Vagina (tissue), 2 donors: Measurements from ENCODE around the gene HOXB3. TPM values are rescaled to one million over a fixed set of nuclear protein-coding genes. Genes with fewer than 3 reads are reported as not detected.

Source experiments
- DNase-seq, 2 donors: peaks; one replicate each; pipeline ENCODE4 v3.0.0-alpha.2; 2017; ENCODE audit errors: extremely low spot score in 2 of 2
- H3K27ac ChIP-seq: fragments of 200-600 bp; sonication (generic); one replicate; pipeline ENCODE4 v1.5.1; 2019
- H3K27me3 ChIP-seq: fragments of 200-600 bp; sonication (generic); one replicate; pipeline ENCODE4 v1.5.1; 2019
- H3K36me3 ChIP-seq, 2 donors: fragments of 200-600 bp; sonication (generic); one replicate each; pipeline ENCODE4 v1.5.1; 2017 to 2019
- H3K4me1 ChIP-seq: fragments of 200-600 bp; sonication (generic); one replicate; pipeline ENCODE4 v1.5.1; 2019
- H3K4me3 ChIP-seq, 2 donors: fragments of 200-600 bp; sonication (generic); 1 replicate in 1 of 2; 2 replicates in 1 of 2; pipeline ENCODE4 v1.5.1; 2016 to 2019
- H3K9me3 ChIP-seq: fragments of 200-600 bp; sonication (generic); one replicate; pipeline ENCODE4 v1.5.1; 2019
- POLR2A ChIP-seq, 2 donors: fragments of 450-650 bp; IDR thresholded peaks; one replicate each; pipeline ENCODE4 v1.6.1; 2017; ENCODE audit warnings: antibody characterized with exemption in 2 of 2, mild to moderate bottlenecking in 2 of 2, moderate library complexity in 2 of 2
- POLR2AphosphoS5 ChIP-seq, 2 donors: sonication (generic); formaldehyde crosslinking; IDR thresholded peaks; one replicate each; pipeline ENCODE4 v1.9.0; 2017; ENCODE audit warnings: antibody characterized with exemption in 2 of 2, mild to moderate bottlenecking in 2 of 2, low read depth in 1 of 2; ENCODE audit not compliant: insufficient read depth in 1 of 2
- intact Hi-C: fragments of 100-400 bp; cut with DNase I; formaldehyde crosslinking; loops from one replicate; pipeline ENCODE4 v1.15.1; 2023
- total RNA-seq: library from RNA; depleted of rRNA; stranded (reverse); fragments of >200 nt; gene quantifications from one replicate; pipeline ENCODE4 v1.2.3, GENCODE V29; 2016
- TF ChIP-seq, protein P1 (sequence below), 3 experiments: fragments of 450-650 bp in 2 of 3; fragments of 200-600 bp in 1 of 3; sonication (generic) in 1 of 3; IDR thresholded peaks; one replicate each; pipeline ENCODE4 v1.5.1; 2017 to 2019; ENCODE audit warnings: antibody characterized with exemption in 3 of 3, mild to moderate bottlenecking in 2 of 3, moderate library complexity in 2 of 3

HOXB3 gene
- total RNA-seq, 1 donor from 2014 or later: 17.7 TPM

DNA sequence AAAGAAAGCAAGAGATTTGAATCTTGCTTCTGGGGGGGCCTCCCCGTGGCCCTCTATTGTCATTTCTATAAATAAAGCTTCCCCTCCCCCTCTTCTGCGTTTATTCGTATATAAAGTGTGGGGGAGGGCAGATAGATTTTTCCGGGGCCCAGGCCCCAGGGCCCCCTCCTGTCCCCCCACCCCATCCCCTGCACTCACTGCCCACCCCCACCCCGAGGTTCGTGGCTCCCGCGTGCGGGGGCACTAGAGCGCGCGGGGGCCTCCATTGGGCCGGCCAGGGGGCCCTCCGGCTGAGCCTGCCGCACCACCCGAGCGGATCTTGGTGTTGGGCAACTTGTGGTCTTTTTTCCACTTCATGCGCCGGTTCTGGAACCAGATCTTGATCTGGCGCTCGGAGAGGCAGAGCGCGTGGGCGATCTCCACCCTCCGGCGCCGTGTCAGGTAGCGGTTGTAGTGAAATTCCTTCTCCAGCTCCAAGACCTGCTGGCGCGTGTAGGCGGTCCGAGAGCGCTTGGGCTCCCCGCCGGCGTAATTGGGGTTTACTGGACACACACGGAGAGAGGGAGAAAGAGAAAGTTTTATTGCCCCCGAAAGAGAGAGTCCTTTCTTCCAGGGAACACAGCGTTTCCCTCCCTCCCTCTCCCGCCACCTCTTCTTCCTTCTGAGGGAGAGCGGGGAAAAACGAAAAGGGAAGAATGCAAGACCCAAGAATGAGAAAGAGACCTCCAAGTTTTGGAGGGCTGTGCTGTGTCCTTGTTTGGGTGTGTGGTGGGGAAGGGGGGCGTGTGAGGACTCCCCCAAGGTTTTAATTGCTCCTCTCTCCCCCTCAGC, 13.3 kb downstream of the HOXB3 start:
- no peak for TF ChIP-seq POLR2A (IDR thresholded peaks at IDR 0.05)
- TF ChIP-seq POLR2AphosphoS5 (IDR thresholded peaks at IDR 0.05; ENCODE audit: insufficient read depth in 1 of 2, low read depth in 1 of 2): no peak
- TF ChIP-seq, protein P1, sequence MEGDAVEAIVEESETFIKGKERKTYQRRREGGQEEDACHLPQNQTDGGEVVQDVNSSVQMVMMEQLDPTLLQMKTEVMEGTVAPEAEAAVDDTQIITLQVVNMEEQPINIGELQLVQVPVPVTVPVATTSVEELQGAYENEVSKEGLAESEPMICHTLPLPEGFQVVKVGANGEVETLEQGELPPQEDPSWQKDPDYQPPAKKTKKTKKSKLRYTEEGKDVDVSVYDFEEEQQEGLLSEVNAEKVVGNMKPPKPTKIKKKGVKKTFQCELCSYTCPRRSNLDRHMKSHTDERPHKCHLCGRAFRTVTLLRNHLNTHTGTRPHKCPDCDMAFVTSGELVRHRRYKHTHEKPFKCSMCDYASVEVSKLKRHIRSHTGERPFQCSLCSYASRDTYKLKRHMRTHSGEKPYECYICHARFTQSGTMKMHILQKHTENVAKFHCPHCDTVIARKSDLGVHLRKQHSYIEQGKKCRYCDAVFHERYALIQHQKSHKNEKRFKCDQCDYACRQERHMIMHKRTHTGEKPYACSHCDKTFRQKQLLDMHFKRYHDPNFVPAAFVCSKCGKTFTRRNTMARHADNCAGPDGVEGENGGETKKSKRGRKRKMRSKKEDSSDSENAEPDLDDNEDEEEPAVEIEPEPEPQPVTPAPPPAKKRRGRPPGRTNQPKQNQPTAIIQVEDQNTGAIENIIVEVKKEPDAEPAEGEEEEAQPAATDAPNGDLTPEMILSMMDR (IDR thresholded peaks at IDR 0.05): no peak
- Histone ChIP-seq H3K9me3 (no peaks in the 10 kb centered on the region), H3K27ac (peak overlapping the region; percentile 75), H3K36me3 (no peaks in the 10 kb centered on the region), H3K27me3 (no peaks in the 10 kb centered on the region), H3K4me3 (peak overlapping the region; percentile 50 to 52), H3K4me1 (peaks cover 40% of the 10 kb centered on the region)
- no peak for DNase-seq
- intact Hi-C loops: loop anchor here (2.0 kb wide), 1 partner anchor 34 kb away; no protein-coding TSS in a partner anchor

DNA sequence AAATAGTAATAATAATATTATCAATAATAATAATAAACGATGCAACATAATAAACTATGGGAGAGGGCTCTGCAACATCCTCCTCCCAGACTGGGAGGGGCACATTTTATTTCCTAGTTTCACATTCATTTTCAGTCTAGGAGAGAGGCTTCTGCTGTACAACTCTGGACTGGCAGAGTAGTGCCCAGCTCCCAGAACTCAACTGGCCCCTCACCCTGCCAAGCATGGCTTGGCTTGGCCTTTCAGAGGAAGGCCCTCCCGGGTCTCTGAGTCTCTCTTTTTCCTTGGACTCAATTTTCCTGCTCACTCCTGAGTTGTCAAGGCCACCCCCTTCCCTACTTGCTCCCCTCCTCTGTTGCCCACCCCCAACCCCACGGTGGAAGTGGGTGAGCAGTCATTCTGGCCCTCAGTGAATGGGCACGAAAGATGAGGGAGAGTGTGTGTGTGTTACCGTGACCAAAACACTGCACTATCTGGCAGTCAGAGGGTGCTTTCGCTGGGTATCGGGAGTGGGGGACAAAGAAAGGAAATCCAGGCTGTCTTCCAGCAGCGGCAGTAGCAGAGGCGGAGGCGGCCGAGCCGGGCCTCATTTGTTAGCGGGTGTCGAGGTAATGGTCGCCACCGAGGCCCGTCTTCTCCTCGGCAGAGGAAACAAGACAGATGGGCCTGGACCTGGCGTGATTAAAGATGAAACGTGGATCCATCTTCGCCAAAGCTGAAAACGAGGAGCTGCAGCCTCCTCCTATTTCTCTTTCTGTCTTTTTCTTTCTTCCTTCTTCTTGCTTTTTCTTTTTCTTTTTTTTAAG, 14.2 kb downstream of the HOXB3 start:
- TF ChIP-seq POLR2AphosphoS5 (IDR thresholded peaks at IDR 0.05; ENCODE audit: insufficient read depth in 1 of 2, low read depth in 1 of 2) (no peak), POLR2A (IDR thresholded peaks at IDR 0.05) (no peak)
- TF ChIP-seq, protein P1 (IDR thresholded peaks at IDR 0.05): no peak
- Histone ChIP-seq H3K4me3 (no peak overlapping the region), H3K27me3 (no peaks in the 10 kb centered on the region), H3K4me1 (peaks cover 34% of the 10 kb centered on the region), H3K27ac (peak overlapping the region; percentile 52), H3K9me3 (no peaks in the 10 kb centered on the region), H3K36me3 (no peaks in the 10 kb centered on the region)
- no peak for DNase-seq
- intact Hi-C loops: loop anchor here (2.0 kb wide), 1 partner anchor 33 kb away; no protein-coding TSS in a partner anchor

DNA sequence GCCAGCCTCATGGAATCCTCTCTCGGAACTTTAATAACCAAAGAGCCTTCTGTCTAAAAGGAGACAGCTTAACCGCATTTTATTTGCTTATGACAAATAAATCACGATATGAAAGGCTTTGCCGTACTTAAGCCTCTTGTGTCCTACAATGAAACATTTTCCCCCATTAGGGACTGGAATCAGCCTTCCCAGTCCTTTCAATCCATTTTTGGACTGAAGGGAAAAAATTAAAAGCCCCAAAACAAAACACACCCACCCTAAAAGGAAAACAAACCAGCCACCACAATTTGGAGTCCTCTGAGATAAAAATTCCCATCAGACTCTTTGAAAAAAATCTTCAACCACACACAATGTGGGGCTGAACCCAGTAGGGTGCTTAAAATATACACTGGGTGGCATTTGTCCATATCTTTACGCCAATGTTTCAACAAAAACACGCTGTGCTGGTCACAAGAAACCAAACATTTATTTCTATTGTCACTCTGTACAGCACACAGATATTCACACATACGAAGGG, 14.9 kb downstream of the HOXB3 start:
- no peak for TF ChIP-seq POLR2AphosphoS5 (IDR thresholded peaks at IDR 0.05; ENCODE audit: insufficient read depth in 1 of 2, low read depth in 1 of 2)
- no peak for TF ChIP-seq POLR2A (IDR thresholded peaks at IDR 0.05)
- TF ChIP-seq, protein P1 (IDR thresholded peaks at IDR 0.05): no peak
- no peak overlapping the region for H3K4me3 ChIP-seq

DNA sequence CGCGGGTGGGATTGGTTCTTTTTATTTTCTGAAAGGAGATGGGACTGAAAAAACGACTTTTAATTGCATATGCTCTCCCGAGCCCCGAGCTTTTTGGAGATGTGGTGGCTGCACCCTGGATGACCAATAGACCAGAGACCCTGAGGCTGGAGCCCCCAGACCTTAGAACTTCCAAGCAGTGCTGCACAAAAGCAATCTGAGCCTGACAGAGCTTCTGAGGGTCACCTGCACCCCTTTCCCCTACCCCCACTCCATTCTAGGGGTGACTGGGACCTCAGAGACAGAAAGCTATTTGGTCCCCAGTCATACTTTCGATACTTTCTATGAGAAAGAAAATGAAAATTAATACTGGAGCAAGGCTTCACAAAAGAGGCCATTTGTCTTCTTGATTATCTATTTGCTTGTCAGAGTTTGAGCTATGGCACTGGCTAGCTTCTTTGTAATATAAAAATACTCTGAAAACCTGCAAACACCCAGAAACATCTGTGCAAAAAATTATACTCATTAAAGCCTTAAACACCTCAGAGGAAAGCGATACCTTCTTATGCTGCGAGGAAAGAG, 15.5 kb downstream of the HOXB3 start:
- Histone ChIP-seq H3K4me1 (peaks cover 34% of the 10 kb centered on the region), H3K4me3 (no peak overlapping the region)

More for the DNA sequence above, 14.9 kb downstream of the HOXB3 start:
- Histone ChIP-seq H3K27ac (no peak overlapping the region), H3K36me3 (no peaks in the 10 kb centered on the region), H3K4me1 (peaks cover 34% of the 10 kb centered on the region), H3K27me3 (no peaks in the 10 kb centered on the region), H3K9me3 (no peaks in the 10 kb centered on the region)
- intact Hi-C loops: no loop called here
- DNase-seq: no peak

More for the DNA sequence above, 15.5 kb downstream of the HOXB3 start:
- Histone ChIP-seq H3K27me3 (no peaks in the 10 kb centered on the region), H3K36me3 (no peaks in the 10 kb centered on the region), H3K27ac (no peak overlapping the region), H3K9me3 (no peaks in the 10 kb centered on the region)
- no peak for DNase-seq
- intact Hi-C loops: no loop called here
- TF ChIP-seq POLR2A (IDR thresholded peaks at IDR 0.05) (no peak), POLR2AphosphoS5 (IDR thresholded peaks at IDR 0.05; ENCODE audit: insufficient read depth in 1 of 2, low read depth in 1 of 2) (no peak)
- TF ChIP-seq, protein P1 (IDR thresholded peaks at IDR 0.05): no peak
